ENCODE measurements around the gene SRPK3.

SRPK3 gene

GRCh38 chrX:153806999-153807575, 26.2 kb downstream of the SRPK3 start:
- no peaks in the 10 kb centered on the region for H3K79me2 ChIP-seq (ENCODE audit: control insufficient read depth, low read length)
- no peaks in the 10 kb centered on the region for H3K27me3 ChIP-seq (ENCODE audit: control insufficient read depth, low read length)
- H3K4me3 ChIP-seq (ENCODE audit: low read length) = no peak overlapping the region
- no peaks in the 10 kb centered on the region for H3K9me3 ChIP-seq (ENCODE audit: control insufficient read depth, insufficient read depth, low read length)
- no peak for TF ChIP-seq EZH2phosphoT487 (IDR thresholded peaks at IDR 0.05; ENCODE audit: borderline replicate concordance, low read length)
- TF ChIP-seq, protein P1, sequence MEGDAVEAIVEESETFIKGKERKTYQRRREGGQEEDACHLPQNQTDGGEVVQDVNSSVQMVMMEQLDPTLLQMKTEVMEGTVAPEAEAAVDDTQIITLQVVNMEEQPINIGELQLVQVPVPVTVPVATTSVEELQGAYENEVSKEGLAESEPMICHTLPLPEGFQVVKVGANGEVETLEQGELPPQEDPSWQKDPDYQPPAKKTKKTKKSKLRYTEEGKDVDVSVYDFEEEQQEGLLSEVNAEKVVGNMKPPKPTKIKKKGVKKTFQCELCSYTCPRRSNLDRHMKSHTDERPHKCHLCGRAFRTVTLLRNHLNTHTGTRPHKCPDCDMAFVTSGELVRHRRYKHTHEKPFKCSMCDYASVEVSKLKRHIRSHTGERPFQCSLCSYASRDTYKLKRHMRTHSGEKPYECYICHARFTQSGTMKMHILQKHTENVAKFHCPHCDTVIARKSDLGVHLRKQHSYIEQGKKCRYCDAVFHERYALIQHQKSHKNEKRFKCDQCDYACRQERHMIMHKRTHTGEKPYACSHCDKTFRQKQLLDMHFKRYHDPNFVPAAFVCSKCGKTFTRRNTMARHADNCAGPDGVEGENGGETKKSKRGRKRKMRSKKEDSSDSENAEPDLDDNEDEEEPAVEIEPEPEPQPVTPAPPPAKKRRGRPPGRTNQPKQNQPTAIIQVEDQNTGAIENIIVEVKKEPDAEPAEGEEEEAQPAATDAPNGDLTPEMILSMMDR (IDR thresholded peaks at IDR 0.05; ENCODE audit: low read depth, low read length, poor library complexity, severe bottlenecking) = no peak
- no peak overlapping the region for H3K4me2 ChIP-seq (ENCODE audit: low read length)
- no peaks in the 10 kb centered on the region for H3K36me3 ChIP-seq (ENCODE audit: control insufficient read depth, low read length)
- no peaks in the 10 kb centered on the region for H3F3A ChIP-seq (ENCODE audit: control insufficient read depth, insufficient read depth)
- no peak overlapping the region for H3K27ac ChIP-seq (ENCODE audit: low read depth, low read length)
- no peaks in the 10 kb centered on the region for H4K20me1 ChIP-seq (ENCODE audit: control insufficient read depth, insufficient read depth, low read depth, low read length)
- no peaks in the 10 kb centered on the region for H3K9me2 ChIP-seq (replicated peaks; ENCODE audit: control insufficient read depth, low read length)
- H3K4me1 ChIP-seq (ENCODE audit: control insufficient read depth, low read length) = no peaks in the 10 kb centered on the region

DNA sequence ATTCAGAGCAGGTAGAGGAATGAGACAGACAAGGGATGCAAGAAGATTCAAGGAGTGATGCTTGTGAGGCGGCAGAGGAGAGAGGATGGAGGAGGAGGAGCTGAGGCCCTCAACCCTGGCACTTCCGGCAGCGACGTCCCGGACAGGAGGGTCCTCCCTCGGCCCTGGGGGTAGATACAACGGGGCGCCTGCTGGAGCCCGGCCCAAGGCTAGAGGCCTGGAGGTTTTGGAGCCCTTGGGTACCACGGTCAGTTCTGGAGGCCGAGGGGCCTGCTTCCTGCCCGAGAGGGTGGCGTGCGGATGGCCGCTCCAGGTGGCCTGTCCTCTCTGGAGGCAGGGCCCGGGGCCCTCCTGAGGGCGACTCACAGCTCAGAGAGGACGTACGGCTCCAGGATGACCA, 27.1 kb downstream of the SRPK3 start:
- no peak overlapping the region for H3K27ac ChIP-seq (ENCODE audit: low read depth, low read length)
- no peaks in the 10 kb centered on the region for H3K79me2 ChIP-seq (ENCODE audit: control insufficient read depth, low read length)
- H3K9me2 ChIP-seq (replicated peaks; ENCODE audit: control insufficient read depth, low read length) = no peaks in the 10 kb centered on the region
- TF ChIP-seq, protein P1 (IDR thresholded peaks at IDR 0.05; ENCODE audit: low read depth, low read length, poor library complexity, severe bottlenecking) = no peak
- no peak for TF ChIP-seq EZH2phosphoT487 (IDR thresholded peaks at IDR 0.05; ENCODE audit: borderline replicate concordance, low read length)
- no peak overlapping the region for H3K4me3 ChIP-seq (ENCODE audit: low read length)
- H3F3A ChIP-seq (ENCODE audit: control insufficient read depth, insufficient read depth) = no peaks in the 10 kb centered on the region
- no peaks in the 10 kb centered on the region for H3K9me3 ChIP-seq (ENCODE audit: control insufficient read depth, insufficient read depth, low read length)
- H3K4me2 ChIP-seq (ENCODE audit: low read length) = no peak overlapping the region
- H3K36me3 ChIP-seq (ENCODE audit: control insufficient read depth, low read length) = no peaks in the 10 kb centered on the region
- H4K20me1 ChIP-seq (ENCODE audit: control insufficient read depth, insufficient read depth, low read depth, low read length) = no peaks in the 10 kb centered on the region
- no peaks in the 10 kb centered on the region for H3K27me3 ChIP-seq (ENCODE audit: control insufficient read depth, low read length)
- no peaks in the 10 kb centered on the region for H3K4me1 ChIP-seq (ENCODE audit: control insufficient read depth, low read length)

- H4K20me1 ChIP-seq (ENCODE audit: control insufficient read depth, insufficient read depth, low read depth, low read length) = no peaks in the 10 kb centered on the region
- H3K36me3 ChIP-seq (ENCODE audit: control insufficient read depth, low read length) = no peaks in the 10 kb centered on the region
- no peaks in the 10 kb centered on the region for H3K79me2 ChIP-seq (ENCODE audit: control insufficient read depth, low read length)
- no peak overlapping the region for H3K4me2 ChIP-seq (ENCODE audit: low read length)
- no peaks in the 10 kb centered on the region for H3F3A ChIP-seq (ENCODE audit: control insufficient read depth, insufficient read depth)
- no peaks in the 10 kb centered on the region for H3K9me2 ChIP-seq (replicated peaks; ENCODE audit: control insufficient read depth, low read length)
- no peaks in the 10 kb centered on the region for H3K9me3 ChIP-seq (ENCODE audit: control insufficient read depth, insufficient read depth, low read length)
- no peak overlapping the region for H3K4me3 ChIP-seq (ENCODE audit: low read length)
- no peak for TF ChIP-seq EZH2phosphoT487 (IDR thresholded peaks at IDR 0.05; ENCODE audit: borderline replicate concordance, low read length)
- H3K27me3 ChIP-seq (ENCODE audit: control insufficient read depth, low read length) = no peaks in the 10 kb centered on the region
- H3K27ac ChIP-seq (ENCODE audit: low read depth, low read length) = no peak overlapping the region
- H3K4me1 ChIP-seq (ENCODE audit: control insufficient read depth, low read length) = no peaks in the 10 kb centered on the region
Observed at GRCh38 chrX:153812220-153812619, 31.4 kb downstream of the SRPK3 start.

DNA sequence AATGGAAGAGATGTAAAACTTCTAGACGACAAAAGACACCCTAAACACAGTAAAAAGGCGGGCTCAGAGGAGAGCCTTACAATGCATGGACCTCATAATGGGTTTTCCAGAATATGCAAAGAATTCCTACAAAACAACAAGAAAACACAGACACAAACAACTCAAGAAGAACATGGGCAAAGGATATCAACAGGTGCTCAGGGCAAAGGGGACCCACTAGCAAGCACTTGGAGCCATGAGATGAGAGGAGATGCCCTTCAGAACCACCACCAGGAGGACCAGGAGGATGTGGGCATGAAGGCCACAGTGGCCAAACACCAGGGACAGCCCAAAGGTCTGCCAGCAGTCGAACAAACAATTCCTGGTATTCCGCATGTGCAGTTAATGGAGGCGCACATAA, 32.3 kb downstream of the SRPK3 start:
- H3K9me2 ChIP-seq (replicated peaks; ENCODE audit: control insufficient read depth, low read length) = no peaks in the 10 kb centered on the region
- H3K4me1 ChIP-seq (ENCODE audit: control insufficient read depth, low read length) = no peaks in the 10 kb centered on the region
- H3K27me3 ChIP-seq (ENCODE audit: control insufficient read depth, low read length) = no peaks in the 10 kb centered on the region
- no peaks in the 10 kb centered on the region for H3K36me3 ChIP-seq (ENCODE audit: control insufficient read depth, low read length)
- TF ChIP-seq EZH2phosphoT487 (IDR thresholded peaks at IDR 0.05; ENCODE audit: borderline replicate concordance, low read length) = no peak
- TF ChIP-seq, protein P1 (IDR thresholded peaks at IDR 0.05; ENCODE audit: low read depth, low read length, poor library complexity, severe bottlenecking) = no peak
- H3K4me2 ChIP-seq (ENCODE audit: low read length) = no peak overlapping the region
- no peaks in the 10 kb centered on the region for H3F3A ChIP-seq (ENCODE audit: control insufficient read depth, insufficient read depth)
- no peak overlapping the region for H3K4me3 ChIP-seq (ENCODE audit: low read length)
- no peaks in the 10 kb centered on the region for H4K20me1 ChIP-seq (ENCODE audit: control insufficient read depth, insufficient read depth, low read depth, low read length)
- no peak overlapping the region for H3K27ac ChIP-seq (ENCODE audit: low read depth, low read length)
- H3K9me3 ChIP-seq (ENCODE audit: control insufficient read depth, insufficient read depth, low read length) = no peaks in the 10 kb centered on the region
- no peaks in the 10 kb centered on the region for H3K79me2 ChIP-seq (ENCODE audit: control insufficient read depth, low read length)
